HG03558 (cell line): ENCODE measurements around the gene UQCRHL.

Experiments used
- ATAC-seq: cut with Tn5 transposase; IDR thresholded peaks from one replicate; pipeline ENCODE4 v1.9.1; 2021; ENCODE audit warnings: moderate number of reproducible peaks; ENCODE audit not compliant: unreplicated experiment; ENCODE audit errors: extremely low read depth

The UQCRHL gene

DNA sequence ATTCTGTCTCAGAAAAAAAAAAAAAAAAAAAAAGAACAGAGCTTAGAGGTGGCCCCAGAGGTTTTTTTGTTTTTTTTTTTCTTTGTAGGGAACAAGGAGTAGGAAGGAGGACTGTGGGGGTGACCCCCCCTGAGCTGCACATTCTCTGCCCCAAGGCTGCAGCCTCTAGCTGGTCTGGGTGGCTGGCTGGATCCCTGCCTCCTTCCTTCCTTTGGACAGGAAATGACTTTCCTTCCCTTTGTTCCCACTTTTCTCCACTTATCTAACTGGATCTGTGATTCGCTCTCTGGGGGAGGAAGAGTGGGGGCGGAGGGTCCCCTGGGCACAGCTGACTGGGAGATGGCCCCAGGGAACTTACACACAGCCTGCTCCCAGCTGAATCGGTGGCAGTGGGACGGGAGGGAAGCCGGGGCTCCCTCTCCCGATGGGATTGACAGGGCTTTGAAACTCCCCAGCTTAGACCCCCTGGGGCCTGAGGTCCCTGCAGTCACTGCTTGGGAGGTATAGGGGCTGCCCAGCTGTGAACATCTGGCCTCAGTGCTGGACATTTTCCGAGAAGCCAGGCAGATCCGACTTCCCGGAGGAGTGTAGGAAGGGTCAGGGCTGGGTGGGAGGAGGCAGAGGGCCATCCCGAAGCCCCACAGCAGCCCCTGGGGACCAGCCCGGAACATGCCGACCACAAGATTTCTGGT is 46.8 kb downstream of the UQCRHL start:
- no peak for ATAC-seq

- no peak for ATAC-seq
Measured at GRCh38 chr1:15758953-15759661, 48.3 kb downstream of the UQCRHL start.

GRCh38 chr1:15758343-15758931 is 49.0 kb downstream of the UQCRHL start, which contains the start of gene FBLIM1:
Gene FBLIM1 (plus strand): TSS chr1:15758795. CDS start chr1:15764984, 6,189 bp downstream.
- ATAC-seq = no peak

- no peak for ATAC-seq
Measured at GRCh38 chr1:15757575-15758342, 49.7 kb downstream of the UQCRHL start.
